Measurements from ENCODE around the gene OCEL1.
A peak's percentile ranks its signal among the peaks of the same experiment; 100 is the strongest.

DNA sequence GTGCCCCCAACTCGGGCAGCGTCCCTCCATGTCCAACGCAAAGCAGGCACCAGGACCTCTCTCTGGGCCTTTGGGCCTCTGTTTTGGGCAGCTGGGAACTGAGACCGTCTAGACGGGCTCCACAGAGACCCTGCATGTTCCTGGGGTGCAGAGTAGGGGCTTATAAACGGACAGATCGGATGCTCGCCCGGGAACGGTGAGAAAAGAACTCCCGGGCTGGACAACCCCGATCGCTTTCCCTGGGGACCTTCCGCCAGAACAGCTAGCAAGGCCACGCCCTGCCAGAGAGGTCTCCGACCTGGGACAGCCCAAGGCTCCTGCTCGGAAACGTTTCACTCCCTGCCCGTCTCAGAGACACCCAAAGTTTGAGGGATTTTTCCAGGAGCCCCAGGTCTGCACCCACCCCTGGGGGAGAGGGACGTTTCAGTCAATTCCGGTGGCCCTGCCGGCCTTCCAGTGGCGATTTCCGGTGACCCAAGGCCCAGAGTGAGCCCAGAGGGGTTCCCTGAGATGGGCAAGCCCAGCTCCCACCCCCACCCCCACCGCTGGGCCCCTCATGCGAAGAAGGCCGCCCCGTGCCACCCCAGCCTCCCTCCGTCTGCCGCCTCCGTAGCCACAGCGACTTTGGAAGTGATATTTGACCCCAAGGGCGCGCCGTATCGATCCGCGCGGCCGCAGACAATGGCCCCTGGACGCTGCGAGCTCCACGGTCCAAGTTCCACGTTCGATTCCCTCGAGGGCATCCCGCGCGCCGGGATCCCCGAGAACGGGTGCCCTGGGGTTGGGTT lies 18.0 kb downstream of the OCEL1 start:
- TF ChIP-seq MAX (IDR thresholded peaks at IDR 0.05) (0 out of 2 replicates have a peak, but pooled peaks have one; percentile 8), PHF8 (IDR thresholded peaks at IDR 0.05; ENCODE audit: borderline replicate concordance, low read depth) (no peak), EP300 (IDR thresholded peaks at IDR 0.05) (no peak), RARB (CRISPR knock-in tag; IDR thresholded peaks at IDR 0.05) (no peak), JUN (IDR thresholded peaks at IDR 0.05) (peak in 1 of 2 experiments; percentile 1; a peak in 1 of 5 replicates), RCOR1 (IDR thresholded peaks at IDR 0.05; ENCODE audit: low read depth, low read length) (no peak), POLR2A (IDR thresholded peaks at IDR 0.05; ENCODE audit: low read length) (no peak), FOSL2 (IDR thresholded peaks at IDR 0.05) (no peak), FOSL2 (CRISPR knock-in tag; IDR thresholded peaks at IDR 0.05) (no peak), HDAC2 (IDR thresholded peaks at IDR 0.05) (no peak), CHD2 (IDR thresholded peaks at IDR 0.05; ENCODE audit: low read length, partially characterized antibody) (no peak), POLR2AphosphoS2 (conservative IDR thresholded peaks at IDR 0.05; ENCODE audit: low read length) (no peak)
- TF ChIP-seq, protein P1, sequence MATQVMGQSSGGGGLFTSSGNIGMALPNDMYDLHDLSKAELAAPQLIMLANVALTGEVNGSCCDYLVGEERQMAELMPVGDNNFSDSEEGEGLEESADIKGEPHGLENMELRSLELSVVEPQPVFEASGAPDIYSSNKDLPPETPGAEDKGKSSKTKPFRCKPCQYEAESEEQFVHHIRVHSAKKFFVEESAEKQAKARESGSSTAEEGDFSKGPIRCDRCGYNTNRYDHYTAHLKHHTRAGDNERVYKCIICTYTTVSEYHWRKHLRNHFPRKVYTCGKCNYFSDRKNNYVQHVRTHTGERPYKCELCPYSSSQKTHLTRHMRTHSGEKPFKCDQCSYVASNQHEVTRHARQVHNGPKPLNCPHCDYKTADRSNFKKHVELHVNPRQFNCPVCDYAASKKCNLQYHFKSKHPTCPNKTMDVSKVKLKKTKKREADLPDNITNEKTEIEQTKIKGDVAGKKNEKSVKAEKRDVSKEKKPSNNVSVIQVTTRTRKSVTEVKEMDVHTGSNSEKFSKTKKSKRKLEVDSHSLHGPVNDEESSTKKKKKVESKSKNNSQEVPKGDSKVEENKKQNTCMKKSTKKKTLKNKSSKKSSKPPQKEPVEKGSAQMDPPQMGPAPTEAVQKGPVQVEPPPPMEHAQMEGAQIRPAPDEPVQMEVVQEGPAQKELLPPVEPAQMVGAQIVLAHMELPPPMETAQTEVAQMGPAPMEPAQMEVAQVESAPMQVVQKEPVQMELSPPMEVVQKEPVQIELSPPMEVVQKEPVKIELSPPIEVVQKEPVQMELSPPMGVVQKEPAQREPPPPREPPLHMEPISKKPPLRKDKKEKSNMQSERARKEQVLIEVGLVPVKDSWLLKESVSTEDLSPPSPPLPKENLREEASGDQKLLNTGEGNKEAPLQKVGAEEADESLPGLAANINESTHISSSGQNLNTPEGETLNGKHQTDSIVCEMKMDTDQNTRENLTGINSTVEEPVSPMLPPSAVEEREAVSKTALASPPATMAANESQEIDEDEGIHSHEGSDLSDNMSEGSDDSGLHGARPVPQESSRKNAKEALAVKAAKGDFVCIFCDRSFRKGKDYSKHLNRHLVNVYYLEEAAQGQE (IDR thresholded peaks at IDR 0.05): no peak
- TF ChIP-seq, protein P2, sequence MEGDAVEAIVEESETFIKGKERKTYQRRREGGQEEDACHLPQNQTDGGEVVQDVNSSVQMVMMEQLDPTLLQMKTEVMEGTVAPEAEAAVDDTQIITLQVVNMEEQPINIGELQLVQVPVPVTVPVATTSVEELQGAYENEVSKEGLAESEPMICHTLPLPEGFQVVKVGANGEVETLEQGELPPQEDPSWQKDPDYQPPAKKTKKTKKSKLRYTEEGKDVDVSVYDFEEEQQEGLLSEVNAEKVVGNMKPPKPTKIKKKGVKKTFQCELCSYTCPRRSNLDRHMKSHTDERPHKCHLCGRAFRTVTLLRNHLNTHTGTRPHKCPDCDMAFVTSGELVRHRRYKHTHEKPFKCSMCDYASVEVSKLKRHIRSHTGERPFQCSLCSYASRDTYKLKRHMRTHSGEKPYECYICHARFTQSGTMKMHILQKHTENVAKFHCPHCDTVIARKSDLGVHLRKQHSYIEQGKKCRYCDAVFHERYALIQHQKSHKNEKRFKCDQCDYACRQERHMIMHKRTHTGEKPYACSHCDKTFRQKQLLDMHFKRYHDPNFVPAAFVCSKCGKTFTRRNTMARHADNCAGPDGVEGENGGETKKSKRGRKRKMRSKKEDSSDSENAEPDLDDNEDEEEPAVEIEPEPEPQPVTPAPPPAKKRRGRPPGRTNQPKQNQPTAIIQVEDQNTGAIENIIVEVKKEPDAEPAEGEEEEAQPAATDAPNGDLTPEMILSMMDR (IDR thresholded peaks at IDR 0.05): no peak
